ENCODE data around the gene LEAP2. TPM values are rescaled to one million over a fixed set of nuclear protein-coding genes. Genes with fewer than 3 reads are reported as not detected.

Gene LEAP2
- total RNA-seq: 1 to 10 TPM in 4 of 5 experiments, under 1 TPM in 1; 0.91 to 9.9 (median 4.5) TPM
- polyA plus RNA-seq: 1 to 10 TPM in 1 of 2 donors, under 1 TPM in 1; 0.70 to 2.0 TPM
- total RNA-seq: 0.54 reads per million

- DNase-seq: no peak
- ChIA-PET CTCF (no interaction called here), POLR2A (interaction anchor here (0.5 kb wide), 1 partner anchor 10 kb away, joined by 3 read pairs; no protein-coding TSS in a partner anchor)
- no peaks in the 10 kb centered on the region for H3K4me1 ChIP-seq (ENCODE audit: control insufficient read depth in 2 of 2, insufficient read depth in 2 of 2, low read length in 2 of 2)
- H3K9me3 Mint-ChIP-seq: no peaks in the 10 kb centered on the region
- H3K27me3 ChIP-seq (ENCODE audit: control insufficient read depth in 2 of 2, insufficient read depth in 2 of 2, low read length in 2 of 2): no peaks in the 10 kb centered on the region
- H3K27ac Mint-ChIP-seq: peak within 1 kb of the TSS in 5 of 9 donors; percentile 24 to 77 (median 53)
- no peak within 1 kb of the TSS for H3K4me3 ChIP-seq (ENCODE audit: low read length)
- H3K4me3 Mint-ChIP-seq: no peak within 1 kb of the TSS
- no peak within 1 kb of the TSS for H3K27ac ChIP-seq (ENCODE audit: low read depth, low read length)
- peaks cover 0 to 6% (median 4%) of the 10 kb centered on the region in 7 donors for H3K4me1 Mint-ChIP-seq
- H3K36me3 Mint-ChIP-seq: peaks cover 0 to 16% (median 3%) of the 10 kb centered on the region in 5 donors
- H3K9me3 ChIP-seq (ENCODE audit: control insufficient read depth in 2 of 3, low read length in 3 of 3): no peaks in the 10 kb centered on the region
- H3K36me3 ChIP-seq (ENCODE audit: control insufficient read depth in 2 of 3, insufficient read depth in 3 of 3, low read length in 3 of 3): peaks cover 0 to 28% (median 0%) of the 10 kb centered on the region in 3 experiments
- H3K27me3 Mint-ChIP-seq: no peaks in the 10 kb centered on the region
- ATAC-seq: no peak
- intact Hi-C loops (cut with micrococcal nuclease): no loop called here
Observed at GRCh38 chr5:132873119-132873929, at the start of gene LEAP2. Gene LEAP2, plus strand, starts transcription at chr5:132873668. Its CDS starts 27 bp downstream, at chr5:132873695.

GRCh38 chr5:132824426-132824825 is 49.0 kb upstream of the LEAP2 start:
- H3K27ac ChIP-seq (ENCODE audit: low read depth, low read length): no peak overlapping the region
- H3K4me3 ChIP-seq (ENCODE audit: low read length): no peak overlapping the region
- no peak for DNase-seq
- H3K27ac Mint-ChIP-seq: no peak overlapping the region
- H3K36me3 Mint-ChIP-seq: no peaks in the 10 kb centered on the region
- peaks cover 35 to 63% (median 41%) of the 10 kb centered on the region in 5 donors for H3K27me3 Mint-ChIP-seq
- H3K36me3 ChIP-seq (ENCODE audit: control insufficient read depth in 2 of 3, insufficient read depth in 3 of 3, low read length in 3 of 3): no peaks in the 10 kb centered on the region
- peaks cover 2 to 22% (median 12%) of the 10 kb centered on the region in 7 donors for H3K4me1 Mint-ChIP-seq
- ATAC-seq: no peak
- POLR2A ChIA-PET: no interaction called here
- peak overlapping the region in 7 of 10 donors; percentile 21 to 67 (median 43) for H3K4me3 Mint-ChIP-seq
- H3K27me3 ChIP-seq (ENCODE audit: control insufficient read depth in 2 of 2, insufficient read depth in 2 of 2, low read length in 2 of 2): peaks cover 3 to 20% of the 10 kb centered on the region in 2 donors
- intact Hi-C loops (cut with micrococcal nuclease): no loop called here
- no peaks in the 10 kb centered on the region for H3K9me3 Mint-ChIP-seq
- H3K4me1 ChIP-seq (ENCODE audit: control insufficient read depth in 2 of 2, insufficient read depth in 2 of 2, low read length in 2 of 2): peaks cover 0 to 6% of the 10 kb centered on the region in 2 donors
- no peaks in the 10 kb centered on the region for H3K9me3 ChIP-seq (ENCODE audit: control insufficient read depth in 2 of 3, low read length in 3 of 3)
- CTCF ChIA-PET: interaction anchor here (0.6 to 1.7 kb wide), 3 partner anchors 10 to 297 kb away, joined by 3 to 5 read pairs (median 3); no protein-coding TSS in a partner anchor

DNA sequence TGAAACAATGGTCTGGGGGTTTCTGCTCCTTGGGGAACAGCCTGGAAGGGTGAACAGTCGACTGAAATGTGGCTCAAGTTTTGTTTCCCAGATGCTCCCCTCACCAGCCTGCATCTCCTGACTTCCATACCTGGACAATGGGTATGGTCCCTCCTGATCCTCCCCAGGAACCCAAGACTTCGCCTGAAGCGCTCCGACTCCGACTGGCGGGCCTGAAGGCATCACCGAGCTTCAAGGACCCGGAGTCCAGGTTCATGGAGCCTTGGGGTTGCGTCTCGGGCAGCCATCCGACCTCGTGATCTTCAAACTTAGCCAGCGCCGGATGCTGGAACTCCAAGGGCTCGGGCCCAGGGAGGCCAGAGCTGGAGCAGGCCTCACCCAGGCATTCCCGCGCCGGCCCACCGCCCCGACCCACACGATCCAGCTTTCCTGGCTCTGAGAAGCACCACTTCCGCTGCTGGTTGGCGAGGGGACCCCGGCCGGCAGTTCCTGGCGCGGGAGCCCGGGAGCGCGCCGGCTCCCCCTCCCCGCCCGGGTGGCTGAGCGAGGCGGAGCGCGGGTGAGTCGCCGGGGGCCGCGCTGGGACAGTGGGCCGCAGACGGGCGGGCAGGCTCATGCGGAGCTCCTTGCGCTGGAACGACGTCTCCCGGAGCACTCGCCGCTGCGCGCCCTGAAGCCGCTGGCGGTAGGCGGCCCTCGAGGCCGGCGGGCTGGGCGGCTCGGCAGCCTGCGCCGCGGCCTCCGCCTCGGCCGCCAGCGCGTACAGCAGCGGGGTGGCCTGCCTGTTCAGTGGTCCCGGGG is 48.2 kb upstream of the LEAP2 start:
- Histone ChIP-seq H3K4me3 (ENCODE audit: low read length) (peak overlapping the region; percentile 9), H3K4me1 (ENCODE audit: control insufficient read depth in 2 of 2, insufficient read depth in 2 of 2, low read length in 2 of 2) (peaks cover 0 to 2% of the 10 kb centered on the region in 2 donors), H3K27ac (ENCODE audit: low read depth, low read length) (no peak overlapping the region), H3K9me3 (ENCODE audit: control insufficient read depth in 2 of 3, low read length in 3 of 3) (no peaks in the 10 kb centered on the region), H3K27me3 (ENCODE audit: control insufficient read depth in 2 of 2, insufficient read depth in 2 of 2, low read length in 2 of 2) (peaks cover 3 to 23% of the 10 kb centered on the region in 2 donors), H3K36me3 (ENCODE audit: control insufficient read depth in 2 of 3, insufficient read depth in 3 of 3, low read length in 3 of 3) (no peaks in the 10 kb centered on the region)
- ATAC-seq (no peak), DNase-seq (peak in 1 of 9 donors; percentile 44)
- H3K27me3 Mint-ChIP-seq: peaks cover 34 to 66% (median 42%) of the 10 kb centered on the region in 5 donors
- no peak overlapping the region for H3K27ac Mint-ChIP-seq
- CTCF ChIA-PET: interaction anchor here (1.7 kb wide), 1 partner anchor 9 kb away, joined by 5 read pairs; no protein-coding TSS in a partner anchor
- H3K4me1 Mint-ChIP-seq: peaks cover 0 to 15% (median 11%) of the 10 kb centered on the region in 7 donors
- POLR2A ChIA-PET: no interaction called here
- intact Hi-C loops (cut with micrococcal nuclease): no loop called here
- no peaks in the 10 kb centered on the region for H3K9me3 Mint-ChIP-seq
- no peaks in the 10 kb centered on the region for H3K36me3 Mint-ChIP-seq
- peak overlapping the region in 9 of 10 donors; percentile 21 to 67 (median 43) for H3K4me3 Mint-ChIP-seq

- no peaks in the 10 kb centered on the region for H3K36me3 ChIP-seq (ENCODE audit: control insufficient read depth in 2 of 3, insufficient read depth in 3 of 3, low read length in 3 of 3)
- H3K4me3 ChIP-seq (ENCODE audit: low read length): peak overlapping the region; percentile 9
- H3K27me3 ChIP-seq (ENCODE audit: control insufficient read depth in 2 of 2, insufficient read depth in 2 of 2, low read length in 2 of 2): peaks cover 3 to 23% of the 10 kb centered on the region in 2 donors
- intact Hi-C loops (cut with micrococcal nuclease): no loop called here
- H3K36me3 Mint-ChIP-seq: no peaks in the 10 kb centered on the region
- CTCF ChIA-PET: no interaction called here
- ATAC-seq (no peak), DNase-seq (peak in 1 of 9 donors; percentile 52)
- no peak overlapping the region for H3K27ac Mint-ChIP-seq
- H3K9me3 ChIP-seq (ENCODE audit: control insufficient read depth in 2 of 3, low read length in 3 of 3): no peaks in the 10 kb centered on the region
- H3K4me1 Mint-ChIP-seq: peaks cover 0 to 13% (median 11%) of the 10 kb centered on the region in 7 donors
- H3K9me3 Mint-ChIP-seq: no peaks in the 10 kb centered on the region
- POLR2A ChIA-PET: no interaction called here
- peak overlapping the region in 7 of 10 donors; percentile 15 to 71 (median 51) for H3K4me3 Mint-ChIP-seq
- no peak overlapping the region for H3K27ac ChIP-seq (ENCODE audit: low read depth, low read length)
- H3K27me3 Mint-ChIP-seq: peaks cover 31 to 65% (median 40%) of the 10 kb centered on the region in 5 donors
- H3K4me1 ChIP-seq (ENCODE audit: control insufficient read depth in 2 of 2, insufficient read depth in 2 of 2, low read length in 2 of 2): no peaks in the 10 kb centered on the region
Observed at GRCh38 chr5:132825834-132826391, 47.6 kb upstream of the LEAP2 start.

GRCh38 chr5:132826424-132827082 is 46.9 kb upstream of the LEAP2 start:
- Histone ChIP-seq H3K4me1 (ENCODE audit: control insufficient read depth in 2 of 2, insufficient read depth in 2 of 2, low read length in 2 of 2) (no peaks in the 10 kb centered on the region), H3K27me3 (ENCODE audit: control insufficient read depth in 2 of 2, insufficient read depth in 2 of 2, low read length in 2 of 2) (peaks cover 3 to 23% of the 10 kb centered on the region in 2 donors), H3K9me3 (ENCODE audit: control insufficient read depth in 2 of 3, low read length in 3 of 3) (no peaks in the 10 kb centered on the region), H3K4me3 (ENCODE audit: low read length) (no peak overlapping the region), H3K27ac (ENCODE audit: low read depth, low read length) (no peak overlapping the region), H3K36me3 (ENCODE audit: control insufficient read depth in 2 of 3, insufficient read depth in 3 of 3, low read length in 3 of 3) (no peaks in the 10 kb centered on the region)
- peak overlapping the region; percentile 15 to 71 (median 52) for H3K4me3 Mint-ChIP-seq
- DNase-seq (no peak), ATAC-seq (no peak)
- no peaks in the 10 kb centered on the region for H3K9me3 Mint-ChIP-seq
- H3K36me3 Mint-ChIP-seq: no peaks in the 10 kb centered on the region
- no peak overlapping the region for H3K27ac Mint-ChIP-seq
- H3K27me3 Mint-ChIP-seq: peaks cover 37 to 68% (median 47%) of the 10 kb centered on the region in 5 donors
- intact Hi-C loops (cut with micrococcal nuclease): no loop called here
- CTCF ChIA-PET: no interaction called here
- H3K4me1 Mint-ChIP-seq: peaks cover 0 to 19% (median 15%) of the 10 kb centered on the region in 7 donors
- POLR2A ChIA-PET: no interaction called here
